BJ (cell line): ENCODE measurements around the gene MNAT1. TPM values are rescaled to one million over a fixed set of nuclear protein-coding genes. Genes with fewer than 3 reads are reported as not detected.

ENCODE experiments used
- CTCF ChIA-PET: fragments of 350-600 bp; formaldehyde crosslinking; extraction: SDS; loops from one replicate; lab custom pipeline; 2021; ENCODE audit warnings: antibody characterized with exemption, inconsistent platforms; lab: Yijun Ruan, JAX
- POLR2A ChIA-PET: fragments of 300-600 bp; sonication (Branson Sonifier 250); formaldehyde crosslinking; extraction: SDS; loops from one replicate; lab custom pipeline; 2021; ENCODE audit warnings: antibody characterized with exemption; lab: Charles Lee
- DNase-seq: peaks from one replicate; pipeline ENCODE4 v3.0.0-alpha.2; 2011; ENCODE audit warnings: low read depth
- H3K27me3 ChIP-seq: 2 replicates; pipeline ENCODE4 v1.6.0; 2011; ENCODE audit warnings: low read length; ENCODE audit not compliant: control insufficient read depth, insufficient read depth
- H3K36me3 ChIP-seq: 2 replicates; pipeline ENCODE4 v1.5.1; 2011; ENCODE audit warnings: low read length; ENCODE audit not compliant: control insufficient read depth, insufficient read depth
- H3K4me3 ChIP-seq: 2 replicates; pipeline ENCODE4 v1.5.1; 2011; ENCODE audit warnings: low read depth, mild to moderate bottlenecking, control low read depth, low read length
- polyA plus RNA-seq: library from polyadenylated mRNA; depleted of rRNA; stranded (reverse); fragments of >200 nt; gene quantifications from 2 replicates; pipeline ENCODE4 v1.2.3, GENCODE V29; 2011
- TF ChIP-seq, protein P1 (sequence below): IDR thresholded peaks from 2 replicates; pipeline ENCODE4 v1.5.1; 2011; ENCODE audit warnings: low read depth, mild to moderate bottlenecking, control low read depth, inconsistent platforms, low read length, moderate library complexity; ENCODE audit not compliant: insufficient read depth

The MNAT1 gene
- polyA plus RNA-seq, 1 experiment = 30.8 TPM

GRCh38 chr14:60803871-60804270 lies 69.3 kb downstream of the MNAT1 start:
- POLR2A ChIA-PET = no interaction called here
- no peak for DNase-seq
- CTCF ChIA-PET = interaction anchor here (1.3 kb wide), 1 partner anchor 11 kb away, joined by 3 read pairs; no protein-coding TSS in a partner anchor
- no peak overlapping the region for H3K4me3 ChIP-seq
- H3K27me3 ChIP-seq = no peaks in the 10 kb centered on the region
- no peaks in the 10 kb centered on the region for H3K36me3 ChIP-seq
- TF ChIP-seq, protein P1, sequence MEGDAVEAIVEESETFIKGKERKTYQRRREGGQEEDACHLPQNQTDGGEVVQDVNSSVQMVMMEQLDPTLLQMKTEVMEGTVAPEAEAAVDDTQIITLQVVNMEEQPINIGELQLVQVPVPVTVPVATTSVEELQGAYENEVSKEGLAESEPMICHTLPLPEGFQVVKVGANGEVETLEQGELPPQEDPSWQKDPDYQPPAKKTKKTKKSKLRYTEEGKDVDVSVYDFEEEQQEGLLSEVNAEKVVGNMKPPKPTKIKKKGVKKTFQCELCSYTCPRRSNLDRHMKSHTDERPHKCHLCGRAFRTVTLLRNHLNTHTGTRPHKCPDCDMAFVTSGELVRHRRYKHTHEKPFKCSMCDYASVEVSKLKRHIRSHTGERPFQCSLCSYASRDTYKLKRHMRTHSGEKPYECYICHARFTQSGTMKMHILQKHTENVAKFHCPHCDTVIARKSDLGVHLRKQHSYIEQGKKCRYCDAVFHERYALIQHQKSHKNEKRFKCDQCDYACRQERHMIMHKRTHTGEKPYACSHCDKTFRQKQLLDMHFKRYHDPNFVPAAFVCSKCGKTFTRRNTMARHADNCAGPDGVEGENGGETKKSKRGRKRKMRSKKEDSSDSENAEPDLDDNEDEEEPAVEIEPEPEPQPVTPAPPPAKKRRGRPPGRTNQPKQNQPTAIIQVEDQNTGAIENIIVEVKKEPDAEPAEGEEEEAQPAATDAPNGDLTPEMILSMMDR = no peak

DNA sequence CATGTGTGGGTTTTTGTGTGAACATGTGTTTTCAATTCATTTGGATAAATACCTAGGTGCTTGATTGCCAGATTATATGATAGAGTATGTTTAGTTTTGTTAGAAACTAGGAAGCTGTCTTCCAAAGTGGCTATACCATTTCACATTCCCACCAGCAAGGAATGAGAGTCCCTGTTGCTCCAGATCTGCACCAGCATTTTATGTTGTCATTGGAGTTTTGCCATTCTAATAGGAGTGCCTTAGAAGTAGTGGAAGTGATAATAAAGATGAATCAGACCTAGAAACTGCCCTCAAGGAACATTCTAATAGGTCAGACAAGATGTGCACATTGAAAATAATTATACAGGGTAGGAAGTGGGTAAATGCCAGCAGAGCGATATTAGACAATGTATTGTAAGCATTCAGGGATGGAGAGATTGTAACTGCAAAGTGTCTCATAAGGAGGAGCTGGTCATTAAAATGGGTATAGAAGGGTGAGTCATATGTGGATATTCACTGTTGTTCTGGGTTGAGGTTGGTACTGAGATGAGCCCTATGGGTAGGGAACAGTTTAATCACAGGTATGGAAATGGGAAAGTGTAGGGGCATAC lies 71.4 kb downstream of the MNAT1 start:
- no peaks in the 10 kb centered on the region for H3K27me3 ChIP-seq
- peak; percentile 37 for DNase-seq
- TF ChIP-seq, protein P1 = 0 out of 2 replicates have a peak, but pooled peaks have one; percentile 18
- H3K4me3 ChIP-seq = no peak overlapping the region
- POLR2A ChIA-PET = no interaction called here
- no peaks in the 10 kb centered on the region for H3K36me3 ChIP-seq
- CTCF ChIA-PET = no interaction called here

DNA sequence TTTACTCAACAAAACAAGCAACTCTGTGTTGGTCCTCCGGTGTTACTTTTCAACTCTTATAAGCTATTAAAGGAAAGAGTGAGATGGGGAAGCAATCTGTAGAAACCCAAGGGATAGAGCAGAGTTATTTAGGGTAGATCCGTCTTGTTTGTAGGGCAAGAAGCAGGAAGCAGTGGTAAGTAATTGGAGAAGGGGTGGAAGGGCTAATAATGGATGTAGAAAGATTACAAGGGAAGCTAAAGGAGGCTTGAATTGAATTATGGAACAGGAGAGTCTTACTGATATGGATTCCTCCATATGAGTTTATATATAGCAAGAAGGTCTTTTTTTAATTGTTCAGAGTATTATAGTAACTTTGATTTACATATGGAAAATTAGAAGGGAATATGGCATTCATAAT lies 72.7 kb downstream of the MNAT1 start:
- H3K36me3 ChIP-seq = no peaks in the 10 kb centered on the region
- no peak overlapping the region for H3K4me3 ChIP-seq
- ChIA-PET POLR2A (no interaction called here), CTCF (interaction anchor here (1.0 kb wide), 1 partner anchor 8 kb away, joined by 3 read pairs; no protein-coding TSS in a partner anchor)
- no peak for DNase-seq
- H3K27me3 ChIP-seq = no peaks in the 10 kb centered on the region
- TF ChIP-seq, protein P1 = no peak

GRCh38 chr14:60807971-60808370 lies 73.4 kb downstream of the MNAT1 start:
- Histone ChIP-seq H3K4me3 (no peak overlapping the region), H3K36me3 (peaks cover 1% of the 10 kb centered on the region), H3K27me3 (no peaks in the 10 kb centered on the region)
- TF ChIP-seq, protein P1 = no peak
- CTCF ChIA-PET = interaction anchor here (1.0 kb wide), 1 partner anchor 9 kb away, joined by 3 read pairs; no protein-coding TSS in a partner anchor
- POLR2A ChIA-PET = interaction anchor here (0.5 to 0.6 kb wide), 2 partner anchors 34 to 49 kb away, joined by 4 to 20 read pairs; no protein-coding TSS in a partner anchor
- DNase-seq = no peak

DNA sequence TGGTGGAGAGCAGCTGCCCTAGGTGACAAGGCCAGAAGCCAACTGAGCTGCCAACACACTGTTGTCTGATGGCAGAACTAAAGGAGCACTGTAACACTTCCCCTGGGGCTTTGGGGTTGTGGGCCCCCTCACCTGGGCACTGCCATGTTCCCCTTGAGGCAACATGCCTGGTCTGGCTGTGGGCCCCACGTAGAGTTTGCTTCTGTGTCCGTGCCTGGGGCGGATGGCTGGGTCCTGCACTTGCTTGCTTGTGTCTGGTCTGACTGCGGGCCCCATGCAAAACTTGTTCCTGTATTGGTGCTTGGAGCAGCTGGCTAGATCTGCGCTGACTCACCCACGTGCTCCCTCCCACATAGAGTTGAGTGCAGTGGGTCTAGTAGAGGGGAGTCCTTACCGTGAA lies 78.4 kb downstream of the MNAT1 start:
- POLR2A ChIA-PET = no interaction called here
- no peak for DNase-seq
- Histone ChIP-seq H3K27me3 (no peaks in the 10 kb centered on the region), H3K4me3 (no peak overlapping the region), H3K36me3 (peaks cover 5% of the 10 kb centered on the region)
- CTCF ChIA-PET = no interaction called here
- TF ChIP-seq, protein P1 = no peak
